Tongue (tissue), 2 donors: ENCODE results near the gene IGFBP4. TPM values are rescaled to one million over a fixed set of nuclear protein-coding genes. Genes with fewer than 3 reads are reported as not detected.
A peak's percentile ranks its signal among the peaks of the same experiment; 100 is the strongest.

ENCODE experiments used
- DNase-seq: peaks from one replicate; pipeline ENCODE4 v3.0.0-alpha.2; 2015
- total RNA-seq: library from RNA; depleted of rRNA; stranded (reverse); fragments of >200 nt; gene quantifications from one replicate; pipeline ENCODE4 v1.2.3, GENCODE V29; 2014

IGFBP4 gene
- total RNA-seq, 1 donor from 2014 or later = 205 TPM

GRCh38 chr17:40432864-40433528 is 10.3 kb upstream of the IGFBP4 start:
- peak; percentile 81 for DNase-seq

GRCh38 chr17:40433551-40434415 is 9.5 kb upstream of the IGFBP4 start:
- DNase-seq = no peak

GRCh38 chr17:40436636-40437035 is 6.6 kb upstream of the IGFBP4 start:
- no peak for DNase-seq

DNA sequence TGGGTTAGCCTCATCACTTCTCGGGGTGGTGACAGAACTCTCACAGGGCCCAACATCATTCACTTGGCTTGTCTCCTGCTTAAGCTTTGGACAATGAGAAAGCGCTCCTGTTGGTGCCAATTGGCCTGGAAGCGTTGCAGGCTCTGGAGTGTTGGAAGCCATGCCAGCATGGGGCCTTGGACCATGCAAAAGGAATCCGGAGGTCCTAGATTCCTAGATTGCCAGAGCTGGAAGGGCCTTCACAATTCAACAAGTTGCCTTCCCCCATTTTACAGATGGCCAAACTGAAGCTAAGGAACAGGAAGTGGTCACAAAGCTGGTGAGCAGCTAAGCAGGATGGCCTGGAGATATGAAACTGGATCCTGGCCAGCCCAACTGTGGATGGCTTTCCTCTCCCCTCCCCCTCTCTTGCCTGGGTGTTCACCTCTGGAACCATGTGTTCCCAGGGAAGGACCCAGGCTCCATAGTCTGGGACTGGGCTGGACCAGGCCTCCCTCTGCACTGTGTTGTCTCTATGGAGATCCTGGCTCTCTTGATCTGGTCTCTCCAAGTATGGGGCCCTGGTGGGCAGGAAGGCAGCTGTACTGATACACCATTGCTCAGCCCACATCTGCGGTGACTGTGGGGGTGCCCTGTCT is 6.0 kb upstream of the IGFBP4 start:
- DNase-seq = no peak

GRCh38 chr17:40440166-40440565 is 3.1 kb upstream of the IGFBP4 start:
- DNase-seq = no peak

GRCh38 chr17:40442392-40443195 is 656 bp upstream of the IGFBP4 start:
- no peak for DNase-seq

GRCh38 chr17:40443988-40444899 is 994 bp downstream of the IGFBP4 start:
- no peak for DNase-seq

DNA sequence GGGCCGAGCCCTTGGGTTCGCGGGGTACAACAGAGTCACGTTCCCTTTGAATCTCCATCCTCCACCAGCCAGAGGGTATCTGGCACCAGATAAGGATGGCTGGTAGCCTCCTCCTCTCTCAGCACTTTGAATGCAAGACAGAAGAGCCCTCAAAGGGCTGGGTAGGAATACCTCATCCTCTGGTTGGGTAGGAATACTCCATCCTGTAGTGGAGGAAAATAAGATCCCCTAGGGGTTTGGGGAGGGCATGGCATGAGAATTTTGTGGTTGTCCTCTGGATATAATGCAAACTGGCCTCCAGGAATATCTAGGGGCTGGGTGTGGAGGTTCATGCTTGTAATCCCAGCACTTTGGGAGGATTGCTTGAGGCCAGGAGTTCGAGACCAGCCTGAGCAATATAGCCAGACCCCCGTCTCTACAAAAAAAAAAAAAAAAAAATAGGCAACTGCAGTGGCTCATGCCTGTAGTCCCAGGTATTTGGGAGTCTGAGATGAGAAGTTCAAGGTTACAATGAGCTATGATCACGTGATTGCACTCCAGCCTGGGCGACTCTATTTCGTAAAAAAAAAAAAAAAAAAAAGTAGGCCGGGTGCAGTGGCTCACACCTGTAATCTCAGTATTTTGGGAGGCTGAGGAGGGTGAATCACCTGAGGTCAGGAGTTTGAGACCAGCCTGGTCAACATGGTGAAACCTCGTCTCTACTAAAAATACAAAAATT is 2.7 kb downstream of the IGFBP4 start:
- DNase-seq = no peak

- DNase-seq = no peak
These were observed 3.9 kb downstream of the IGFBP4 start for GRCh38 chr17:40447148-40447644.

DNA sequence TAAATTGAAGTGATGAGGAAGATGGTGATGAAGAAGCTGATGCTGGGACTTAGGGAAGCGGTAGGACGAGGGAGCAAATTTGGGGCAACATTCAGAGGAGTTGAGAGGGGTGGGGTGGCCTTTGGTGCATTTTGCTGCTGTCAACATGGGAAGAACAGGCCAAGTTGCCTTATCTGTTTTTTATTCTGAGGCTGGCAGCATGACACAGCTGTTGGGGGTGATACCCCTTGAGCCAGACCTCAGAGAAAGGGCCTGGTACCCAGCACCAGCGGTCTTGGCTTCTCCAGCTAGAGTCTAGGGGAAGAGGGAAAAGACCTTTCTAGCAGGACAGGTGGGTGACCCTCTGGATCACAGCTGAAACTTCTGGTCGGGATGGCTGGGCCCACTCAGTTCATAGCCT is 4.6 kb downstream of the IGFBP4 start:
- no peak for DNase-seq

GRCh38 chr17:40448213-40448638 is 5.0 kb downstream of the IGFBP4 start:
- DNase-seq = peak; percentile 45

GRCh38 chr17:40448639-40449261 is 5.5 kb downstream of the IGFBP4 start:
- no peak for DNase-seq

- DNase-seq = no peak
These were observed 6.9 kb downstream of the IGFBP4 start for GRCh38 chr17:40450175-40450574.

DNA sequence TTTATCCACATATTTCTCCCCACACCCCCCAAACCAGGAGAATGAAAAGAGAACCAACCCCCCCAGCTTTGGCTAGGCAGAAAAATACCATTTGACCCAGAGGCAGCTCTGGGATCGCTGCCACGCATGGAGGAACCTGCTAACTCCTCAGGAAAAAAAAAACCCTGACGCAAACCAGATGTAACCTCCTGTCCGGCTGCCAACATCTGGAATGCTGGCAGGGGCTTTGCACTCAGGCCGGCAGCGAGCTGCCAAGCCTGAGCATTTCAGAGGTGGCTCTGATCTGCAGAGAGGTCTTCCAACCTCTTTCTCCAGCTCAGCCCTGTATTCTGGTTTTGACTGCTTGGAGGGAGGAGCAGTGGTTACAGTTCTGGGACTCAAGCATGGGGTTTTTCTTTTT is 8.2 kb downstream of the IGFBP4 start:
- DNase-seq = peak; percentile 94

GRCh38 chr17:40452216-40452787 is 9.1 kb downstream of the IGFBP4 start:
- peak; percentile 88 for DNase-seq

DNA sequence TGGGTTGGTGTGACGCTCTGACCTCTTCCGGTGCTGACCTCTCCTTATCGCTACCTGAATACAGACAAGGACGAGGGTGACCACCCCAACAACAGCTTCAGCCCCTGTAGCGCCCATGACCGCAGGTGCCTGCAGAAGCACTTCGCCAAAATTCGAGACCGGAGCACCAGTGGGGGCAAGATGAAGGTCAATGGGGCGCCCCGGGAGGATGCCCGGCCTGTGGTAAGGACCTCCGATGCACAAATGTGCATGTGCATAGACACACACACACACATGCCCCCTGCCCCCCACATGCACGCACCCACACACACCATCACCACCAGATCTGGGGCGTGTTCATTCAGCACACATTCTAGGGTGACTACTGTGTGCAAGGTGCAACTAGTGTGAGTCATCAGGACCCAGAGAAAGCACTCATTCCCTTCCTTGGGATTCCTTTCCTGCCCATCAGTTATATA is 9.7 kb downstream of the IGFBP4 start:
- DNase-seq = no peak

DNA sequence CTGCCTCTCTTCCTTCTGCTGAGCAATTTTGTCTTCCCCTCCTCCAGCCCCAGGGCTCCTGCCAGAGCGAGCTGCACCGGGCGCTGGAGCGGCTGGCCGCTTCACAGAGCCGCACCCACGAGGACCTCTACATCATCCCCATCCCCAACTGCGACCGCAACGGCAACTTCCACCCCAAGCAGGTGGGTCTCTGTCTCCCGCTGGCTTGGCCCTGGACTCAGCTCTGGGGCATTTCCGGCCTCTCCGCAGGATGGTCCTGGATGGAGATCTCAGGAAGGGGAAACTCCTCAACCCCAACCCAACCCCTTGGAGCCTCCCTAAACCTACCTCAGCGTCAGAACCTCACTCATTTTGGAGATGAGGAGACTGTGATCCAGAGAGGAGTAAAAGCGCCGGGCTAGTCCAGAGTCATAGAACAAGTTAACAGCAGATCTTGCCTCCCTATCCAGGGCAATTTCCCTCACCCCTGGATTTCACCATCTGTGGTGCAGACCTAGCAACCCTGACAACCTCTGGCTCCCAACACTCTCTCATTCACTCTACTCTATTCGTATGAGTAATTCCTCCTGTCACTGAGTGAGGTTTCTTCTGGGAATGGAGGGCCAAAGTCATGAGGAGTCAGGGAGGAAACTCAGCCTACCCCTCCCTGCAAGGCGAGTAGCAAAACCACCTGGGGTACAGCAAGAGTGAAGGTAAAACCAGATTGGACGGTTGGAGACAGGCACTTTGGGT is 10.8 kb downstream of the IGFBP4 start:
- DNase-seq = no peak

DNA sequence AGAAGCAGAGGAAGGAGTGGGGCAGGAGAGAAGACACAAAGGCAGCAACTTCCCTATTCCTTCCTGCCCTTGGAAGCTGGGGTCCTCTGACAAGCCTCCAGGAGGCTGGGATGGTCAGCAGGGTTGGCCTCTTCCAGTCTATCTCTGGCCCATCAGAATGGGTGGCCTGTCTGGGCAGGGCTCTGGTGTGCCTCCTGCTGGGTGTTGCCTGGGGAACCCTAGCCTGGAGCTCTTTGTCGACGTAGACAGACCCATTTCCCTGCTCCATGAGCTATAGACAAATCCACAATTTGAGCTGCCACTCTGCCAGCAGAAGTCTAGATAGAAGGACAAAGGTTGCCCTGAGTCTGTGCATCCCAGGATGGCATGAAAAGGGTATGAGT is 11.4 kb downstream of the IGFBP4 start:
- DNase-seq = no peak
